PC-9 (cell line): ENCODE measurements around the gene SLC7A14.

Source experiments
- EZH2 ChIP-seq: fragments of 200-600 bp; sonication (generic); IDR thresholded peaks from 2 replicates; pipeline ENCODE4 v1.8.0; 2017; ENCODE audit warnings: antibody characterized with exemption, low read depth
- TF ChIP-seq, protein P1 (sequence below): fragments of 200-600 bp; sonication (generic); conservative IDR thresholded peaks from 2 replicates; pipeline ENCODE4 v1.6.1; 2017; ENCODE audit warnings: mixed run types, antibody characterized with exemption, mild to moderate bottlenecking, moderate library complexity

DNA sequence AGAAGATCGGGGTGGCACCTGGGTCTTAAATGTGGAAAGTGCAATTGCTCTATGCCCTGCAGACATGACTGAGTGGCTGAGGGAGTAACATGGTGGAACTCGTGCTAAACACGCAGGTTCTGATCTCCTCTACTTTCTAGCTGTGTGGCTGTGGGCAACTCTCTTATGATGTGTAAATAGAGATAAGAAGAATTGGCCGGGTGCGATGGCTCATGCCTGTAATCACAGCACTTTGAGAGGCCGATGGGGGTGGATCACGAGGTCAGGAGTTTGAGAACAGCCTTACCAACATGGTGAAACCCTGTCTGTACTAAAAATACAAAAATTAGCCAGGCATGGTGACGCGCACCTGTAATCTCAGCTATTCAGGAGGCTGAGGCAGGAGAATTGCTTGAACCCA is 99.5 kb downstream of the SLC7A14 start:
- TF ChIP-seq, protein P1, sequence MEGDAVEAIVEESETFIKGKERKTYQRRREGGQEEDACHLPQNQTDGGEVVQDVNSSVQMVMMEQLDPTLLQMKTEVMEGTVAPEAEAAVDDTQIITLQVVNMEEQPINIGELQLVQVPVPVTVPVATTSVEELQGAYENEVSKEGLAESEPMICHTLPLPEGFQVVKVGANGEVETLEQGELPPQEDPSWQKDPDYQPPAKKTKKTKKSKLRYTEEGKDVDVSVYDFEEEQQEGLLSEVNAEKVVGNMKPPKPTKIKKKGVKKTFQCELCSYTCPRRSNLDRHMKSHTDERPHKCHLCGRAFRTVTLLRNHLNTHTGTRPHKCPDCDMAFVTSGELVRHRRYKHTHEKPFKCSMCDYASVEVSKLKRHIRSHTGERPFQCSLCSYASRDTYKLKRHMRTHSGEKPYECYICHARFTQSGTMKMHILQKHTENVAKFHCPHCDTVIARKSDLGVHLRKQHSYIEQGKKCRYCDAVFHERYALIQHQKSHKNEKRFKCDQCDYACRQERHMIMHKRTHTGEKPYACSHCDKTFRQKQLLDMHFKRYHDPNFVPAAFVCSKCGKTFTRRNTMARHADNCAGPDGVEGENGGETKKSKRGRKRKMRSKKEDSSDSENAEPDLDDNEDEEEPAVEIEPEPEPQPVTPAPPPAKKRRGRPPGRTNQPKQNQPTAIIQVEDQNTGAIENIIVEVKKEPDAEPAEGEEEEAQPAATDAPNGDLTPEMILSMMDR, result no peak
- no peak for TF ChIP-seq EZH2
